ENCODE data around the gene ACAP3. TPM values are rescaled to one million over a fixed set of nuclear protein-coding genes. Genes with fewer than 3 reads are reported as not detected.

Gene ACAP3
- total RNA-seq, 1 donor from 2014 or later = 93.9 TPM

GRCh38 chr1:1330366-1331067 lies 22.8 kb upstream of the ACAP3 start:
- H3K4me3 Mint-ChIP-seq = no peak overlapping the region
- no peak for DNase-seq (ENCODE audit: extremely low spot score, unreplicated experiment)
- no peaks in the 10 kb centered on the region for H3K36me3 Mint-ChIP-seq
- no peak overlapping the region for H3K27ac Mint-ChIP-seq
- H3K27me3 Mint-ChIP-seq = no peaks in the 10 kb centered on the region
- H3K9me3 Mint-ChIP-seq = no peaks in the 10 kb centered on the region
- no peak for TF ChIP-seq CTCF (conservative IDR thresholded peaks at IDR 0.05)
- no peaks in the 10 kb centered on the region for H3K4me1 Mint-ChIP-seq (ENCODE audit: unreplicated experiment)

- H3K4me3 Mint-ChIP-seq = peak overlapping the region; percentile 52
- H3K4me1 Mint-ChIP-seq (ENCODE audit: unreplicated experiment) = no peaks in the 10 kb centered on the region
- H3K9me3 Mint-ChIP-seq = no peaks in the 10 kb centered on the region
- no peaks in the 10 kb centered on the region for H3K36me3 Mint-ChIP-seq
- H3K27me3 Mint-ChIP-seq = no peaks in the 10 kb centered on the region
- DNase-seq (ENCODE audit: extremely low spot score, unreplicated experiment) = no peak
- no peak for TF ChIP-seq CTCF (conservative IDR thresholded peaks at IDR 0.05)
- no peak overlapping the region for H3K27ac Mint-ChIP-seq
These were observed 21.8 kb upstream of the ACAP3 start for GRCh38 chr1:1329304-1330210.

GRCh38 chr1:1328254-1328653 lies 20.5 kb upstream of the ACAP3 start:
- H3K9me3 Mint-ChIP-seq = no peaks in the 10 kb centered on the region
- no peak overlapping the region for H3K4me3 Mint-ChIP-seq

GRCh38 chr1:1327291-1327690 lies 19.6 kb upstream of the ACAP3 start:
- Mint-ChIP-seq H3K9me3 (no peaks in the 10 kb centered on the region), H3K27ac (no peak overlapping the region), H3K4me3 (peak overlapping the region; percentile 65), H3K36me3 (no peaks in the 10 kb centered on the region), H3K27me3 (no peaks in the 10 kb centered on the region), H3K4me1 (ENCODE audit: unreplicated experiment) (peaks cover 8% of the 10 kb centered on the region)
- no peak for TF ChIP-seq CTCF (conservative IDR thresholded peaks at IDR 0.05)
- DNase-seq (ENCODE audit: extremely low spot score, unreplicated experiment) = no peak

More at GRCh38 chr1:1328254-1328653, 20.5 kb upstream of the ACAP3 start:
- H3K27ac Mint-ChIP-seq = no peak overlapping the region
- peaks cover 5% of the 10 kb centered on the region for H3K4me1 Mint-ChIP-seq (ENCODE audit: unreplicated experiment)
- no peaks in the 10 kb centered on the region for H3K27me3 Mint-ChIP-seq
- DNase-seq (ENCODE audit: extremely low spot score, unreplicated experiment) = no peak
- no peaks in the 10 kb centered on the region for H3K36me3 Mint-ChIP-seq
- TF ChIP-seq CTCF (conservative IDR thresholded peaks at IDR 0.05) = no peak

- no peaks in the 10 kb centered on the region for H3K36me3 Mint-ChIP-seq
- no peaks in the 10 kb centered on the region for H3K27me3 Mint-ChIP-seq
- peak overlapping the region; percentile 31 for H3K27ac Mint-ChIP-seq
- DNase-seq (ENCODE audit: extremely low spot score, unreplicated experiment) = no peak
- H3K9me3 Mint-ChIP-seq = no peaks in the 10 kb centered on the region
- H3K4me1 Mint-ChIP-seq (ENCODE audit: unreplicated experiment) = peaks cover 11% of the 10 kb centered on the region
- no peak for TF ChIP-seq CTCF (conservative IDR thresholded peaks at IDR 0.05)
- peak overlapping the region; percentile 82 for H3K4me3 Mint-ChIP-seq
These were observed 18.4 kb upstream of the ACAP3 start for GRCh38 chr1:1326075-1326605.
